Activated CD8-positive, alpha-beta T cell treated with anti-CD3 and anti-CD28 coated beads, Interleukin-2, amount 10 ng/mL, durations not matched to agents 7 days and 5 days (primary cell): ENCODE data around the gene AP4B1. TPM values are rescaled to one million over a fixed set of nuclear protein-coding genes. Genes with fewer than 3 reads are reported as not detected.
"Not testable (repeated sequence)": the region's sequence is repeated elsewhere in the genome, so short reads cannot be mapped to it uniquely, and the experiment has no call there.

ENCODE experiments used
- ATAC-seq: fragments of 150-1000 bp; cut with Tn5 transposase; one replicate; pipeline ENCODE4 v1.10.0; 2021; ENCODE audit warnings: moderate library complexity
- CTCF ChIA-PET: fragments of 350-600 bp; sonication (Branson Sonifier 250); formaldehyde crosslinking; loops from one replicate; lab custom pipeline; 2021; ENCODE audit warnings: antibody characterized with exemption; lab: Charles Lee
- POLR2A ChIA-PET: fragments of 350-600 bp; sonication (Branson Sonifier 250); formaldehyde crosslinking; loops from one replicate; lab custom pipeline; 2021; ENCODE audit warnings: antibody characterized with exemption; lab: Charles Lee
- DNase-seq: peaks from one replicate; pipeline ENCODE4 v3.0.0-alpha.2; 2020
- H3K27ac Mint-ChIP-seq: one replicate; pipeline ENCODE4 v1.8.0; 2021; ENCODE audit warnings: mild to moderate bottlenecking, mixed read lengths
- H3K27me3 Mint-ChIP-seq: one replicate; pipeline ENCODE4 v1.8.0; 2021; ENCODE audit warnings: low read depth, mixed read lengths
- H3K36me3 Mint-ChIP-seq: one replicate; pipeline ENCODE4 v1.8.0; 2021; ENCODE audit warnings: low read depth, mixed read lengths
- H3K4me1 Mint-ChIP-seq: one replicate; pipeline ENCODE4 v1.8.0; 2021; ENCODE audit warnings: low read depth, mixed read lengths
- H3K4me3 Mint-ChIP-seq: one replicate; pipeline ENCODE4 v1.8.0; 2021; ENCODE audit warnings: mild to moderate bottlenecking, mixed read lengths
- H3K9me3 Mint-ChIP-seq: one replicate; pipeline ENCODE4 v1.8.0; 2022; ENCODE audit warnings: mixed read lengths; ENCODE audit not compliant: insufficient read depth
- total RNA-seq, 2 experiments: library from RNA; stranded (reverse); gene quantifications; one replicate each; pipeline ENCODE4 v1.2.3, GENCODE V29; 2021

AP4B1 gene
- total RNA-seq: 10 to 100 TPM; 42.9 to 44.9 TPM

DNA sequence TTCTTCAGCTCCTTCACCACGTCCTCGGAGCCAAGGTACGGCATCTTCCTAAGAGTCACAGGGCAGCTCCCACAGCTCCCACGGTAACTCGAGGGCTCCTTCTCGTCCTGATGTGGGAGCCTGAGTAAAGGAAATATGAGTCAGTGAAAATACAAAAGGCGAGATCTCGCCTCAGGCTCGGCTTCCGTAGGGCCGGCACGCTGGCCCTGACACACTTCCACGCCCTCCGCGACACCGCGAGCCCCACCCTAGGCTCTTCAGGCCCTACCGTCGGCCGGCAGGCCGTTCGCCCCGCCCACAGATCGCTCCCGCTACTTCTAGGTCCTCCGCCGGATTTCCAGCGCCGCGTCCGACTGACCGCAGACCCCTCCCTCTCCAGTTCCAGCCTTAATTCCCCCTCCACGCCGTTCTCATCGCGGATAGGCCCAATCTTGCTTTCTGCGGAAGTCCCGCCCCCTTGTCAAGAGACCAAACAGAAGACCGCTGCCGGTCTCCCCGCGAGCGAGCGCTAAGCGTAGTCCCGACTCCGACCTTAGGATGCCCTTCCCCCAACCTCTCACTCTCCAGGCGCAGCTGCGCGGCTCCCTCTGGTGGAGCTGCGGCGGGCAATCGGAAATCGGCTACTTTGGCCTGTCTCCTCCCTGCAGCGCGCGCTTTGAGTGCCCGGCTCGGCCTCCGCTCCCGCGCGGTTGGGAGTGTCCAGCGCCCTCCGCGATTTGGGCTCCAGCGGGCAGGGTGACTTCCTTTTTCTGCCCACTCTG lies at the start of gene AP4B1, which contains the start of gene DCLRE1B:
Gene AP4B1, minus strand, starts transcription at position 126 of the 761 bp plus-strand sequence. Its CDS starts 82 bp downstream, at position 44.
Gene DCLRE1B, plus strand, starts transcription at position 653 of the 761 bp plus-strand sequence. CDS start 261 bp downstream, outside the sequence.
- Mint-ChIP-seq H3K27ac (peak within 1 kb of the TSS; percentile 96), H3K4me3 (peak within 1 kb of the TSS; percentile 97), H3K36me3 (peaks cover 57% of the 10 kb centered on the region), H3K27me3 (no peaks in the 10 kb centered on the region), H3K4me1 (peaks cover 64% of the 10 kb centered on the region), H3K9me3 (no peaks in the 10 kb centered on the region)
- ATAC-seq (peak; percentile 91), DNase-seq (peak; percentile 100)
- POLR2A ChIA-PET: interaction anchor here (0.6 to 5.5 kb wide), 17 partner anchors 12 to 94 kb away, joined by 3 to 110 read pairs (median 5); partner anchors contain the start of genes HIPK1 and RSBN1
- CTCF ChIA-PET: interaction anchor here (1.0 to 7.5 kb wide), 21 partner anchors 9 to 378 kb away, joined by 3 to 79 read pairs (median 7); partner anchors contain the start of genes HIPK1 and OLFML3

DNA sequence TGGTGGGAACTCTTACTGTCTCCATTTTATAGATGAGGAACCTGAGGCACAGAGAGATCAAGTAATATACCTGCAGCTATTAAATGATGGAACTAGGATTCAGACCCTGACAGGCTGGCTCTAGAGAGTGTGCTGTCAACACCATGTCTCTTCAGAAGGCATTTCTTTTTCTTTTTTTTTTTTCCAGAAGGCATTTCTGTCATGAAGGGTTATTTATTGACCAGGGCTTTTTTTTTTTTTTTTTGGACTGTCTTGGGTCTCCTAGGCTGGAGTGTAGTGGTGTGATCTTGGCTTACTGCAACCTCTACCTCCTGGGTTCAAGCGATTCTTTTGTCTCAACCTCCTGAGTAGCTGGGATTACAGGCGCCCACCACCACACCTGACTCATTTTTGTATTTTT lies 47.1 kb upstream of the AP4B1 start:
- Mint-ChIP-seq H3K4me3 (no peak overlapping the region), H3K36me3 (peaks cover 54% of the 10 kb centered on the region), H3K27me3 (no peaks in the 10 kb centered on the region), H3K27ac (no peak overlapping the region), H3K4me1 (peaks cover 50% of the 10 kb centered on the region), H3K9me3 (no peaks in the 10 kb centered on the region)
- ATAC-seq: no peak
- POLR2A ChIA-PET: interaction anchor here (0.6 to 1.2 kb wide), 3 partner anchors 22 to 206 kb away, joined by 4 to 6 read pairs (median 6); partner anchors contain the start of gene HIPK1
- no peak for DNase-seq
- CTCF ChIA-PET: interaction anchor here (1.0 to 9.8 kb wide), 6 partner anchors 11 to 102 kb away, joined by 3 to 121 read pairs (median 5); partner anchors contain the start of gene HIPK1

GRCh38 chr1:113950908-113951307 lies 46.3 kb upstream of the AP4B1 start:
- Mint-ChIP-seq H3K36me3 (peaks cover 51% of the 10 kb centered on the region), H3K4me1 (peaks cover 58% of the 10 kb centered on the region), H3K9me3 (no peaks in the 10 kb centered on the region), H3K27me3 (no peaks in the 10 kb centered on the region), H3K27ac (no peak overlapping the region), H3K4me3 (no peak overlapping the region)
- ChIA-PET POLR2A (no interaction called here), CTCF (interaction anchor here (0.6 to 9.8 kb wide), 5 partner anchors 13 to 47 kb away, joined by 3 to 121 read pairs (median 5); partner anchors contain the start of gene HIPK1)
- ATAC-seq: no peak
- no peak for DNase-seq

DNA sequence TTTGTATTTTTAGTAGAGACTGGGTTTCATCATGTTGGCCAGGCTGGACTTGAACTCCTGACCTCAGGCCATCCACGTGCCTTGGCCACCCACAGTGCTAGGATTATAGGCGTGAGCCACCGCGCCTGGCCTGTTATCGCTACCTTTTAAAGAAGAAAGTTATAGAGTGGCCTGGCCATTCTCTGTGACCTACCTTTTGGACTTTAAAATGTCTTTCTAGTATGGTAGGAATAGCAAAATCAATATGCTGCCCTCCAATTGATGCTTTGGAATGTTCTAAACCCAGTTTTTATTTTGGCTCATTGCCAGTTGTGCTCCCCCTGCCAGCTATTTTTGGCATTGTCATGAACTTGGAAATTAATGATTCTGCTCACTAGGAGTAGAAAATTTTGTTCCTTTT lies 44.4 kb upstream of the AP4B1 start:
- DNase-seq: no peak
- H3K27me3 Mint-ChIP-seq: no peaks in the 10 kb centered on the region
- ATAC-seq: no peak
- peaks cover 50% of the 10 kb centered on the region for H3K36me3 Mint-ChIP-seq
- no peaks in the 10 kb centered on the region for H3K9me3 Mint-ChIP-seq
- H3K4me1 Mint-ChIP-seq: peaks cover 59% of the 10 kb centered on the region
- ChIA-PET CTCF (interaction anchor here (0.9 to 9.8 kb wide), 9 partner anchors 12 to 115 kb away, joined by 3 to 121 read pairs (median 5); partner anchors contain the start of genes AP4B1, DCLRE1B and HIPK1), POLR2A (interaction anchor here (0.7 to 5.4 kb wide), 3 partner anchors 9 to 45 kb away, joined by 3 to 66 read pairs (median 3); partner anchors contain the start of genes AP4B1 and HIPK1)
- H3K4me3 Mint-ChIP-seq: no peak overlapping the region
- peak overlapping the region; percentile 36 for H3K27ac Mint-ChIP-seq

- not testable (repeated sequence) for H3K27me3 Mint-ChIP-seq, ATAC-seq, DNase-seq, H3K9me3 Mint-ChIP-seq
- H3K4me1 Mint-ChIP-seq: peaks cover 56% of the 10 kb centered on the region
- POLR2A ChIA-PET: interaction anchor here (0.7 to 5.4 kb wide), 2 partner anchors 8 to 18 kb away, joined by 3 to 66 read pairs; partner anchors contain the start of gene HIPK1
- H3K36me3 Mint-ChIP-seq: peaks cover 49% of the 10 kb centered on the region
- CTCF ChIA-PET: interaction anchor here (1.4 to 9.8 kb wide), 8 partner anchors 9 to 78 kb away, joined by 4 to 121 read pairs (median 12); partner anchors contain the start of genes AP4B1, DCLRE1B, HIPK1 and OLFML3
- peak overlapping the region; percentile 23 for H3K4me3 Mint-ChIP-seq
- peak overlapping the region; percentile 89 for H3K27ac Mint-ChIP-seq
Measured at GRCh38 chr1:113948151-113948550, 43.6 kb upstream of the AP4B1 start.

DNA sequence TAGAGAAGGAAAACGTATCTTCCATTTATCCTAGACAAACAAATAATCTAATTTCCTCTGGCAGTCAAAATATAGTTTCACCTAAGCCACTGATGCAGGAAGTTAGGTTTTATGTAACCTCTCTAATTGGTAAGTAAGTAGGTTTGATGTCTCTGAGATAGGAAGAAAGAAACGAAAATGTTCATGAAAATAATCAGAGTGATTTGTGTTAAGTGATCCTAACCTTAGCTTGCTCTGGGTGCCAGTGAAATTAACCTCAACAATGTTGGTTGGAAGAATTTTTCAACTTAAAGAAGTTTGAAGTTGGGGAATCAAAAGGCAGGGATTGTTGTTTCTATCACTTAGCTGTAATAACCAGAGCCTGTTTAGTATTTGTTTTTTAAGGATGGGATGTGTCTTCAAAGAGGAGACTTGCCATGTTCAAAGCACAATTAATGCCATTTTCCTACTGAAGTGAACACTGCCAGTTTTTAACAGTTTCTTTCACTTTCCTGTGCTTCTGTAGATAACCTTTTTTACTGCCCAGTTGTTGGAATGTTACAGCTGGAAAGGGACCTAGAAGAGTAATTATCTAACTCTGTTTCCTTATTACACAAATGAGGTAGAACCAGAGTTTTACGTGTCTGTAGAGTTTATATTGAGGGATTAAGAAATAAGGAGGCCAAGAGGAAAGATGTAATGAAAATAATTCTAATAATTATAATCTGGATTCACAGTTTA lies 42.9 kb upstream of the AP4B1 start:
- Mint-ChIP-seq H3K4me3 (peak overlapping the region; percentile 73), H3K9me3 (no peaks in the 10 kb centered on the region), H3K4me1 (peaks cover 57% of the 10 kb centered on the region), H3K36me3 (peaks cover 49% of the 10 kb centered on the region), H3K27ac (peak overlapping the region; percentile 89), H3K27me3 (no peaks in the 10 kb centered on the region)
- DNase-seq (no peak), ATAC-seq (peak; percentile 61)
- ChIA-PET CTCF (interaction anchor here (1.2 to 9.8 kb wide), 14 partner anchors 9 to 399 kb away, joined by 3 to 121 read pairs (median 7); partner anchors contain the start of genes AP4B1, DCLRE1B, HIPK1 and OLFML3), POLR2A (interaction anchor here (1.0 to 5.4 kb wide), 4 partner anchors 14 to 31 kb away, joined by 3 to 66 read pairs (median 4); partner anchors contain the start of gene HIPK1)

GRCh38 chr1:113946678-113947387 lies 42.2 kb upstream of the AP4B1 start:
- peak; percentile 40 for ATAC-seq

DNA sequence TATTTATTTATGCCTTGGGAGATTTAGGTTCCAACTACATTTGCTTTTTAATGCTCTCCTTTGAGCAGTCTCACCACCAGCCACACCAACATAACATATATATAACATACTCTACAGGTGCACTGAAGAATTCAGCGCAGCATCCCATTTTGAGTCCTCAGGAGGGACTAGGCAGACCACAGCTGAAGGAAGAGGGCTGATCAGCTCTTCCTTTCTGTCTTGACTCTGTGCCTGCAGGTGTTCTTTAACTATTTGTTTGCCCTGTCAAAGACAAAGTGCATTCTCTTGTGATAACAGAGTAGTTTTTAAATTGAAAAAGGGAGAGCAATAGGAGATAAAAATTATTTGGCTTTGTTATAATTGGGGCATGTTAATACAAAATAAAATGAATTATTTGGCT lies 41.5 kb upstream of the AP4B1 start:
- DNase-seq (no peak), ATAC-seq (peak; percentile 42)
- CTCF ChIA-PET: interaction anchor here (1.2 to 9.8 kb wide), 9 partner anchors 10 to 95 kb away, joined by 3 to 121 read pairs (median 7); partner anchors contain the start of genes HIPK1 and OLFML3
- peak overlapping the region; percentile 77 for H3K27ac Mint-ChIP-seq
- no peaks in the 10 kb centered on the region for H3K27me3 Mint-ChIP-seq
- POLR2A ChIA-PET: interaction anchor here (0.8 to 5.4 kb wide), 5 partner anchors 13 to 77 kb away, joined by 3 to 66 read pairs (median 4); partner anchors contain the start of genes AP4B1 and HIPK1
- peaks cover 53% of the 10 kb centered on the region for H3K36me3 Mint-ChIP-seq
- no peaks in the 10 kb centered on the region for H3K9me3 Mint-ChIP-seq
- H3K4me3 Mint-ChIP-seq: peak overlapping the region; percentile 39
- peaks cover 61% of the 10 kb centered on the region for H3K4me1 Mint-ChIP-seq

More at GRCh38 chr1:113946678-113947387, 42.2 kb upstream of the AP4B1 start:
- no peaks in the 10 kb centered on the region for H3K27me3 Mint-ChIP-seq
- ChIA-PET CTCF (interaction anchor here (1.2 to 9.8 kb wide), 14 partner anchors 8 to 400 kb away, joined by 3 to 121 read pairs (median 7); partner anchors contain the start of genes AP4B1, DCLRE1B, HIPK1 and OLFML3), POLR2A (interaction anchor here (0.7 to 5.4 kb wide), 7 partner anchors 13 to 134 kb away, joined by 3 to 66 read pairs (median 4); partner anchors contain the start of genes HIPK1 and RSBN1)
- peaks cover 61% of the 10 kb centered on the region for H3K4me1 Mint-ChIP-seq
- H3K9me3 Mint-ChIP-seq: no peaks in the 10 kb centered on the region
- peaks cover 52% of the 10 kb centered on the region for H3K36me3 Mint-ChIP-seq
- peak overlapping the region; percentile 73 for H3K4me3 Mint-ChIP-seq
- DNase-seq: no peak
- H3K27ac Mint-ChIP-seq: peak overlapping the region; percentile 89

DNA sequence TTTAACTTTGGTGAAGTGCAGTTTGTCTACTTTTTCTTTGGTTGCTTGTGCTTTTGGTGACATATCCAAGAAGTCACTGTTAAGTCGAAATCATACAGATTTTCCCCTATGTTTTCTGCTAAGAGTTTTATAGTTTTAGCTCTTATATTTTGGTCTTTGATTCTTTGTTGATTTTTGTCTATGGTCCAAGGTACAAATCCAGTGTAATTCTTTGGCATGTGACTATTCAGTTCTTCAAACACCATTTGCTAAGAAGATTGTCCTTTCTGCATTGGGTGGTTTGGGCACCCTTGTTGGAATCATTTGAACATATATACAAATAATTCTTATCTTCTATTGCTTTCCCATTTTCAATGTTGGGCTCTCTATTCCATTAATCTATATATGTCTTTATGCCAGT lies 40.7 kb upstream of the AP4B1 start:
- CTCF ChIA-PET: interaction anchor here (1.0 to 9.8 kb wide), 4 partner anchors 9 to 18 kb away, joined by 3 to 121 read pairs (median 22); partner anchors contain the start of gene HIPK1
- DNase-seq (no peak), ATAC-seq (no peak)
- Mint-ChIP-seq H3K36me3 (peaks cover 56% of the 10 kb centered on the region), H3K9me3 (no peaks in the 10 kb centered on the region), H3K4me3 (no peak overlapping the region), H3K4me1 (peaks cover 66% of the 10 kb centered on the region), H3K27ac (no peak overlapping the region), H3K27me3 (no peaks in the 10 kb centered on the region)
- POLR2A ChIA-PET: interaction anchor here (1.1 to 5.4 kb wide), 2 partner anchors 15 to 41 kb away, joined by 3 to 66 read pairs; partner anchors contain the start of genes AP4B1 and HIPK1
